GM10248 (cell line): Measurements from ENCODE around the gene APOL2.

Source experiments
- CTCF ChIA-PET: fragments of 300-600 bp; sonication (Branson Sonifier 250); formaldehyde crosslinking; extraction: SDS; loops from one replicate; lab custom pipeline; 2021; ENCODE audit warnings: antibody characterized with exemption; lab: Yijun Ruan, JAX
- POLR2A ChIA-PET: fragments of 350-650 bp; sonication (Branson Sonifier 250); formaldehyde crosslinking; extraction: SDS; loops from one replicate; lab custom pipeline; 2020; ENCODE audit warnings: antibody characterized with exemption; lab: Yijun Ruan, JAX
- DNase-seq: peaks from one replicate; pipeline ENCODE4 v3.0.0; 2012; ENCODE audit errors: extremely low spot score
- CTCF ChIP-seq: IDR thresholded peaks from 2 replicates; pipeline ENCODE4 v1.5.1; 2012; ENCODE audit warnings: mild to moderate bottlenecking, low read depth; ENCODE audit errors: extremely low read depth, missing control alignments, control extremely low read depth

The APOL2 gene

GRCh38 chr22:36226189-36226588 lies 13.1 kb downstream of the APOL2 start:
- ChIA-PET POLR2A (no interaction called here), CTCF (interaction anchor here (1.0 to 2.7 kb wide), 3 partner anchors 11 to 15 kb away, joined by 5 to 11 read pairs (median 5); no protein-coding TSS in a partner anchor)
- DNase-seq: no peak
- TF ChIP-seq CTCF: no peak

GRCh38 chr22:36225333-36225922 lies 13.9 kb downstream of the APOL2 start:
- TF ChIP-seq CTCF: no peak
- ChIA-PET POLR2A (no interaction called here), CTCF (interaction anchor here (1.0 to 2.7 kb wide), 2 partner anchors 12 to 14 kb away, joined by 5 to 11 read pairs; no protein-coding TSS in a partner anchor)
- no peak for DNase-seq

- ChIA-PET CTCF (no interaction called here), POLR2A (no interaction called here)
- TF ChIP-seq CTCF: no peak
- no peak for DNase-seq
Measured at GRCh38 chr22:36224245-36224644, 15.1 kb downstream of the APOL2 start.

GRCh38 chr22:36223504-36223903 lies 15.8 kb downstream of the APOL2 start:
- no peak for DNase-seq
- no peak for TF ChIP-seq CTCF
- POLR2A ChIA-PET: no interaction called here
- CTCF ChIA-PET: no interaction called here

GRCh38 chr22:36222887-36223450 lies 16.4 kb downstream of the APOL2 start:
- no peak for TF ChIP-seq CTCF
- DNase-seq: no peak
- ChIA-PET POLR2A (no interaction called here), CTCF (interaction anchor here (1.3 kb wide), 1 partner anchor 15 kb away, joined by 3 read pairs; no protein-coding TSS in a partner anchor)

GRCh38 chr22:36221799-36222751 lies 17.3 kb downstream of the APOL2 start:
- TF ChIP-seq CTCF: peak; percentile 68
- DNase-seq: peak; percentile 57
- ChIA-PET CTCF (interaction anchor here (1.1 to 2.6 kb wide), 5 partner anchors 16 to 27 kb away, joined by 3 to 8 read pairs (median 3); partner anchors contain the start of gene APOL2), POLR2A (no interaction called here)
